Hindlimb muscle (tissue), 1 donor: ENCODE results near the gene CXCL6. TPM values are rescaled to one million over a fixed set of nuclear protein-coding genes. Genes with fewer than 3 reads are reported as not detected.

Experiments
- DNase-seq: peaks from one replicate; pipeline ENCODE4 v3.0.0-alpha.2; 2013
- polyA plus RNA-seq: library from polyadenylated mRNA; unstranded; fragments of 120-200 nt; gene quantifications from one replicate; pipeline ENCODE4 v1.2.1, GENCODE V29; 2013; ENCODE audit not compliant: insufficient read length

Gene CXCL6
- polyA plus RNA-seq, 1 donor = not detected

GRCh38 chr4:73868206-73869129, 32.0 kb downstream of the CXCL6 start:
- no peak for DNase-seq

- no peak for DNase-seq
These were observed 32.9 kb downstream of the CXCL6 start, which contains the start of gene CXCL1 for GRCh38 chr4:73869130-73870055. TSS of gene CXCL1 (plus strand) at chr4:73869393. CDS start at chr4:73869471, 78 bp downstream.

- DNase-seq = no peak
These were observed 33.8 kb downstream of the CXCL6 start for GRCh38 chr4:73870260-73870659.

- DNase-seq = no peak
These were observed 34.3 kb downstream of the CXCL6 start for GRCh38 chr4:73870768-73871167.

- DNase-seq = no peak
These were observed 35.2 kb downstream of the CXCL6 start for GRCh38 chr4:73871511-73872310.

GRCh38 chr4:73872316-73873108, 36.0 kb downstream of the CXCL6 start:
- no peak for DNase-seq

- no peak for DNase-seq
These were observed 37.9 kb downstream of the CXCL6 start for GRCh38 chr4:73874386-73874785.

- DNase-seq = no peak
These were observed 38.9 kb downstream of the CXCL6 start for GRCh38 chr4:73875401-73875800.

GRCh38 chr4:73883306-73883705, 46.8 kb downstream of the CXCL6 start:
- no peak for DNase-seq

- DNase-seq = no peak
These were observed 49.2 kb downstream of the CXCL6 start for GRCh38 chr4:73885574-73886267.

Other genes starting within 250 kb of the CXCL6 start
- 0.12 TPM for gene RASSF6, start 216.2 kb upstream of the CXCL6 start, polyA plus RNA-seq
- 2.3 TPM for gene CXCL8, start 96.1 kb upstream of the CXCL6 start, polyA plus RNA-seq
- gene PF4V1, start 16.6 kb downstream of the CXCL6 start, polyA plus RNA-seq = not detected
- not detected for gene CXCL1, start 32.7 kb downstream of the CXCL6 start, polyA plus RNA-seq
- gene PF4, start 145.3 kb downstream of the CXCL6 start, polyA plus RNA-seq = 1.2 TPM
- 3.5 TPM for gene PPBP, start 151.5 kb downstream of the CXCL6 start, polyA plus RNA-seq
- gene CXCL5, start 162.0 kb downstream of the CXCL6 start, polyA plus RNA-seq = 0.15 TPM
- gene CXCL3, start 202.0 kb downstream of the CXCL6 start, polyA plus RNA-seq = not detected